ENCODE measurements around the gene SH3GLB1. TPM values are rescaled to one million over a fixed set of nuclear protein-coding genes. Genes with fewer than 3 reads are reported as not detected.

SH3GLB1 gene
- total and polyA plus RNA-seq, 9 of the 15 experiments (the other 6 are each of a cell fraction or from before 2014, with no cell fraction given) = 8.6 to 34.2 (median 24.2) TPM

- no peak for TF ChIP-seq BCLAF1 (IDR thresholded peaks at IDR 0.05; ENCODE audit: borderline replicate concordance in 1 of 2, control insufficient read depth in 1 of 2, low read depth in 2 of 2, low read length in 1 of 2)
- TF ChIP-seq ZSCAN29 (IDR thresholded peaks at IDR 0.05) = no peak
- no peak for TF ChIP-seq MTA2 (IDR thresholded peaks at IDR 0.05; ENCODE audit: low read depth)
- TF ChIP-seq NR2C1 (IDR thresholded peaks at IDR 0.05) = no peak
- no peak for TF ChIP-seq NR2C1 (tag; IDR thresholded peaks at IDR 0.05)
- TF ChIP-seq BCL6 (CRISPR knock-in tag; IDR thresholded peaks at IDR 0.05) = no peak
- no peak for TF ChIP-seq ZFPM2 (CRISPR knock-in tag; IDR thresholded peaks at IDR 0.05)
- TF ChIP-seq HDGF (IDR thresholded peaks at IDR 0.05) = no peak
- no peak for TF ChIP-seq E2F1 (CRISPR knock-in tag; IDR thresholded peaks at IDR 0.05)
- no peak for TF ChIP-seq DACH1 (IDR thresholded peaks at IDR 0.05; ENCODE audit: partially characterized antibody)
- TF ChIP-seq ID3 (CRISPR knock-in tag; IDR thresholded peaks at IDR 0.05) = no peak
- no peak for TF ChIP-seq ID3 (tag; IDR thresholded peaks at IDR 0.05)
- peak; percentile 68; the same call in 1 of the 2 replicates for TF ChIP-seq SMARCC2 (IDR thresholded peaks at IDR 0.05; ENCODE audit: low read depth)
- no peak for TF ChIP-seq KLF6 (CRISPR knock-in tag; IDR thresholded peaks at IDR 0.05; ENCODE audit: borderline replicate concordance)
- no peak for TF ChIP-seq BRF1 (IDR thresholded peaks at IDR 0.05; ENCODE audit: borderline replicate concordance, extremely low read depth, insufficient read length)
- TF ChIP-seq ZNF121 (CRISPR knock-in tag; conservative IDR thresholded peaks at IDR 0.05) = no peak
- peak; percentile 62; the same call in 1 of the 2 replicates for TF ChIP-seq TEAD4 (IDR thresholded peaks at IDR 0.05; ENCODE audit: low read length)
- TF ChIP-seq TEAD4 (CRISPR knock-in tag; IDR thresholded peaks at IDR 0.05; ENCODE audit: borderline replicate concordance) = no peak
- TF ChIP-seq PCBP2 (IDR thresholded peaks at IDR 0.05; ENCODE audit: low read depth, low read length, poor library complexity, severe bottlenecking) = no peak
- no peak for TF ChIP-seq ZNF655 (CRISPR knock-in tag; IDR thresholded peaks at IDR 0.05)
- no peak for TF ChIP-seq GMEB1 (CRISPR knock-in tag; IDR thresholded peaks at IDR 0.05)
Observed at GRCh38 chr1:86788300-86789206, 84.2 kb downstream of the SH3GLB1 start (continued).

Data from K562 (cell line).